Activated CD8-positive, alpha-beta memory T cell treated with anti-CD3 and anti-CD28 coated beads, Interleukin-2, amount 50 U/mL, for 1 hour (primary cell): ENCODE results near the gene TMX1.
A peak's percentile ranks its signal among the peaks of the same experiment; 100 is the strongest.
"Not testable (repeated sequence)": the region's sequence is repeated elsewhere in the genome, so short reads cannot be mapped to it uniquely, and the experiment has no call there.

ENCODE experiments used
- DNase-seq: peaks from one replicate; pipeline ENCODE4 v3.0.0-alpha.2; 2020; ENCODE audit errors: extremely low read depth

TMX1 gene, protein sequence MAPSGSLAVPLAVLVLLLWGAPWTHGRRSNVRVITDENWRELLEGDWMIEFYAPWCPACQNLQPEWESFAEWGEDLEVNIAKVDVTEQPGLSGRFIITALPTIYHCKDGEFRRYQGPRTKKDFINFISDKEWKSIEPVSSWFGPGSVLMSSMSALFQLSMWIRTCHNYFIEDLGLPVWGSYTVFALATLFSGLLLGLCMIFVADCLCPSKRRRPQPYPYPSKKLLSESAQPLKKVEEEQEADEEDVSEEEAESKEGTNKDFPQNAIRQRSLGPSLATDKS

DNA sequence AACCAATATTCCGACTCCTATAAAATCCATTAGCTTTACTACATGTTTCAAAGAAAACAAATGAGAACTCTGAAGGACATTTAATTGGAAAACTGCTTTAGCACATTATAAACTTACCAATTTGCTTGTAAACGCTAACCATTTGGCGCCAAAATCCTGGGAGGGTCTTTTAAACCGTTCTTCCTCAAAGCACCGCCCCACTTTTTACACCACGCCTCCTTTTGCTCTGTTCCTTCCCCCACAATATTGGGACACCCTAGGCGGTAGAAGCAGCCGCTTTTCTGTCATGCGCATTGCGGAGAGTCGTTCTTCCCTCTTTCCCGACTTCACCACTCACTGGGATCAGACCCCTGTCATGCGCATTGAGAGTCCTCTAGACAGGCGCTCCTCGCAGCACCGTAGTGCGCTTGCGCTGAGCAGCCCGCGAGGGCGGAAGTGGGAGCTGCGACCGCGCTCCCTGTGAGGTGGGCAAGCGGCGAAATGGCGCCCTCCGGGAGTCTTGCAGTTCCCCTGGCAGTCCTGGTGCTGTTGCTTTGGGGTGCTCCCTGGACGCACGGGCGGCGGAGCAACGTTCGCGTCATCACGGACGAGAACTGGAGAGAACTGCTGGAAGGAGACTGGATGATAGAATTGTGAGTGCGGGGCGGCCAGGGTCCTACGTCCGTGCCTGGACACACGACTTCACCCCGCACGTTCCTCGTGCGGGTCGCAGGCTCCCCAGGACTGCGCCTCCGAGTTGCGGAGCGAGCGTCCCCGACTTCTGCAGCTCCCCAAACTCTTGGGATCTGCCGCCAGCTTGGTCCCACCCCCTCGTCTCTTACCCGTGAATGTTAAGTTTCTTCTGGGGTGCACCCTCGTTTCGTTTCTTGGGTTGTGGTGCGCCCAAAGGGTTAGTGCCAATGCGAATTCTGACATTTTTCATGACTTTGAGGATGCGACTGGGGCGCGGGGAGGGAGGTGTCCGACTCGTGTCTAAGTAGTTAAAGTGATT, at the start of gene TMX1:
TMX1 (plus strand) TSS at position 435 of the 991 bp plus-strand sequence; CDS start at position 481, 46 bp downstream.
- peak; percentile 53 for DNase-seq

DNA sequence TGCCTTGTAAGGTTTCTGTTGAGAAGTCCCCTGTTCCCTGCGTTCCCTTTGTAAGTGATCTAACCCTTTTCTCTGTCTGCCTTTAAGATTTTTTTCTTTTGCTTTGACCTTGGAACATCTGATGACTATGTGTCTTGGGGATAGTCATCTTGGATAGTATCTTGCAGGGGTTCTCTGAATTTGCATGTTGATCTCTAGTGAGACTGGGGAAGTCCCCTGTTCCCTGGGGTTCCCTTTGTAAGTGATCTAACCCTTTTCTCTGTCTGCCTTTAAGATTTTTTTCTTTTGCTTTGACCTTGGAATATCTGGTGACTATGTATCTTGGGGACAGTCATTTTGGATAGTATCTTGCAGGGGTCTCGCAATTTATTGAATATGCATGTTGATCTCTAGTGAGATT, 38.2 kb upstream of the TMX1 start:
- no peak for DNase-seq

DNA sequence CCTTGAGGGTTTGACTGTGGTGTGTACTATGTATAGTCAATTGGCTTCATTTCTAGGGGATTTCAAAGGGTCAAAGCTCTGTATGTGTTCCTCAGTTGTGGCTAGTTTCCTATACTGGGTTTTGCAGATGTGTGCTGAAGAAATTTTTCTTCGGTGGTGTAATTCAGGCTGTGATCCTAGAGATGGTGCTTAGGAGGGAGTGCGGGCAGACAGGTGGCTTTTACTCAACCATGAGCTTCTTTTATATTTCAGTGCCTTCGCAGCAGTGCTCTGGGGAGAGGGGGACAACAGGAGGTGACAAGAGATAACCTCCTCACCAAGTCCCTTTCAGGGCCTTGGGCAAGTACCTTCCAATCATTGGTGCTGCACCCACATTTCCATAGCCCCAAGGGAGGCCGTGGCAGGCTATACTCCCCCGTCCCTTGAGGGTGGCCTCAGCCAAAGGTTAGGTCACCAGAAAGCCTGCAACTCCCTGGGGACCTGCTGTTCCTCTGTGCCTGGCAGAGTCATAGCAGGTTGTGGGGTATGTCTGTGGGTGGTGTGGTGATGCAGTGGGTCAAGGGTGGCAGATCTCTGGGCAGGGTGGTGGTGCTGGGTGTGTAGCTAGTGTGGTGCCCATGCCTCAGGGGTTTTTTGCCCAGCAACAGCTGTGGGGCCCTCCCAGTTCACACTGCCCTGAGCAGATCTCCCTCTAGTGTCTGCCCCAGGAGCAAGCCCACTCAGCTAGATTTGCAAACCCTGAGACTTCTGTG, 37.0 kb upstream of the TMX1 start:
- DNase-seq, result no peak

DNA sequence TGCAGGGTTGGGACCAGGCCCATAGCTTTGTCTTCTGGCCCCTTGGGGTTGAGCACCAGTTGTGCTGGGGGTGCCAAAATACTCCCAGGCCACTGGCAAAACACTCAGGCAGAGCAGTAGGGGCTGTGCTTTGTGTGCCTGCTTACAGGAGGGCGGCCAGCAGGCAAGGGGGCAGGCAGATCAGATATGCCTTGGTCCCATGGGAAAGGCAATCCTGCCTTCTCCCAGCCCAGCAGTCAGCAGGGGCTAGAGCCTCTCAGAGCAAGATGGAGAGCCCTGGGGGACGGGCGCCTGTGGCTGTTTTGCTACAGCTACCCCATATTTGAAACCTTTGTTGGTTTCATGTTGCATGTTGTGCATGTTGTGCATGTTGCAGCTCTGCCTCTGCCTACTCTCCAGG, 36.2 kb upstream of the TMX1 start:
- DNase-seq, result no peak

DNA sequence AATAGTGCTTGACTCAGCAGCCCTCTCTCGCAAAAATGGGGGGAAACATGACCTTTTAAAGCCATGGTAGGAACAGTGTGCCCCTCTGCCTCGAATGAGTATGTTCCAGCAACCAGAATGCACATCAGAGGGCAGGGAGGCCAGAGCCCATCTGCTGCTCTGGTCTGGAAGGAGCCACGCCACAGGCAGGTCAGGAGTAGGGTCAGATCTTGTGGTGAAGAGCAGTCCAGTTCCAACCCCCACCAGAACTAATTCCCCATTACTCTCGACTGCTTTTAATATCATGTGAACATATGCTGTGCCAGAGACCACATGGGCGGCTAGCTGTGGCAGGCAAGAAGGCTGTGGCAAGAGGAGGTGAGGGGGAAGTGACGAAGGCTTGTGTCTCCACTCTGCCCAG, 34.6 kb upstream of the TMX1 start:
- no peak for DNase-seq

DNA sequence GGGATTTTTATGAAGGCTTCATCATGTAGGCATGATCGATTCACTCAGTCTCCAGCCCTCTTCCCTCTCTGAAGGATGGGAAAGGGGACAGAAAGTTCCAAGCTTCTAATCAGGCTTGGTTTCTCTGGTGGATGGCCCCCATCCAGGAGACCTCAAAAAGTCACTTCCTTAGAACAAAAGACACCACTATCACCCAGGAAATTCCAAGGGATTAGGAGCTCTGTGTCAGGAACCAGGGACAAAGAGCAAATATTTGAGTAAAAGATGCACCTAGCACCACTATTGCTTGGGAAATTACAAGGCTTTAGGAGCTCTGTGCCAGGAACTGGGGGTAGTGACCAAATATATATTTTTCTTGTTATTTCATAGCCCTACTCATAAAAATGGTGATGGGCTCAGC, 33.6 kb upstream of the TMX1 start:
- DNase-seq, result no peak

DNA sequence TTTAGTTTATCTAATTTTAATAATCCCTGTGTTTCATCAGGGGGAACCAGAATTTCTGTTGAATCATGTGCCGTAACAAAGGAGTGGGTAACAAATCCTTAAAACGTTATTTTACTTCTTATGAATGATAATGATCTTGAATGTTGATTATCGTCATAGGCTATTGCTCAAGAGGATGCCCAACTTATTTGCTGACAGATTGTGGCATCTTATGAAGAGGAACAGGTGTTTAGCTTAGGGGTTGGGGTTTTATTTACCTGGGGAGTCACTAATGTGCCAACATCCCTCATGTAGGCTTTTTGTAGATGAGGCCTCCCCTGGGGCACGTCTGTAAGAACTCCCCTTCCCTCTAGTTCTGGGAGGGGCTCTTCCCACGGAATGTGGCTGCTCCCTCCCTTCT, 32.4 kb upstream of the TMX1 start:
- DNase-seq, result no peak

DNA sequence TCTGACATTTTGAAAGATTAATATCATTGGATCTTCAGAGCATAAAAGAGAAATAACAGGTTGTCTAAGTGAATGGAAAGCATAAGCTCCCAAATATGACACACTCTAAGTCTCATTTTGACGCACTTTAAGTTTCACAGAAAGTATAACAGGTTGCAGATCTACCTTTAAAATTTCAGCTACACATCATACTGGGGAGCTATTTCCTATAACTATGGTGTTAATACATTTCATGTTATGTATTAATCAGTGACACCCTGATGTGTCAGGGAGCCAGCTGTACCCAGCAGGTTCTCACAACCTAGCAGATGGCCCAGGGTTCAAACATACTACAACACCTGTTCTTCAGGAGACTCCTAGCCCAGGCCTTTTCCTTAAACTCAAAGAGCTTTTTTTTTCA, 31.1 kb upstream of the TMX1 start:
- no peak for DNase-seq

DNA sequence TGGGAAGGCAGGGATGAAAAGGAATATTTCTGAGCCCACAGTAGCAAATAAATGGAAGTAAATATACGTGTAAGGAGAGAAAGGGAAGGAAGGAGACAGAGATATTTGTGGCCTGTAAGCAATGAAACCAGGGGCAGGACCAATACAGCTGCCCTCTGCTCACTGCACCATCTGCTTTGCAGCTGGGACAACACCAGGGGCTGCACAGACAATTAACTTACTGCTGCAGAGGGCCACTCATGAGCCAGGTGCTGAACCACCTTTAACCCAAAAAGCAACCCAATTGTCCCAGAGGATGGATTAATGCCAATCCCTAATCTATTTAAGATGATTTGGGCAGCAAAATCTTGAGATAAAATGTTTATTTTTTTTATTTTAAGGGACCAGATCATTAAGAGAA, 30.6 kb upstream of the TMX1 start:
- DNase-seq, result no peak

DNA sequence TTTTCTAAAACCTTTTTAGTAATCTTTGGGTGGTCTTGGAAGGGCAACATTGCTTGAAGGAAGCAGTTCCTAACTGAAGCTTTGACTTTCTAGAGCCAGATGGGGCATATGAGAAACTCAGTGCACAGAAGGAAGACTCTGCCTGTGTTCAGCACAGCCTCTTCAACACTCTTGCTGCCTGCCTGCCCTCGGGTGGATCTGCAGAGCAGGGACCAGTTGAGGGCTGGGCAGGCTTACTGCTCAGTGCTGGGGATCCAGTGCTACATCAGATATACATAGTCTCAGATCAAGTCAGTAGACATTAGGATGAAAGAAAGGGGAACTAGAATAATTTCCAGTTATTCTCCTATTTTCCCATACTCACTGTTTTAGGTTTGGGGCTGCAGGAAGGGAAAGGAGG, 29.5 kb upstream of the TMX1 start:
- no peak for DNase-seq

DNA sequence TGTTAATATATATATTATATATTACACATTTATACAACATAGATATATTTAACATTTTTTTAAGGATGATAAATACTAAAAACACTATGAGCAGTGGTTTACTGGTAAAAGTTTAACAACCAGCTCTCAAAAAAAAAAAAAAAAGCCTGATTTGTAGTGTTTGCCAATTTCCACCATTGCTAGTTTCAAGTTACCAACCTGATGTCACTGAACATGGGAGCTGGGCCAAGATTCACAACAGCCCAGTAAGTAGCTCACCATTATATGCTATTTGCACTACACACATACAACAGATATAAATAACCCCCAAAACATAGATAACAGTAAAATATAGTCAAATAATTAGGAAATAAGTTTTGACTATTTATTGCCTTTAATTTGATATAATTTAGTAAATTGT, 28.9 kb upstream of the TMX1 start:
- no peak for DNase-seq

DNA sequence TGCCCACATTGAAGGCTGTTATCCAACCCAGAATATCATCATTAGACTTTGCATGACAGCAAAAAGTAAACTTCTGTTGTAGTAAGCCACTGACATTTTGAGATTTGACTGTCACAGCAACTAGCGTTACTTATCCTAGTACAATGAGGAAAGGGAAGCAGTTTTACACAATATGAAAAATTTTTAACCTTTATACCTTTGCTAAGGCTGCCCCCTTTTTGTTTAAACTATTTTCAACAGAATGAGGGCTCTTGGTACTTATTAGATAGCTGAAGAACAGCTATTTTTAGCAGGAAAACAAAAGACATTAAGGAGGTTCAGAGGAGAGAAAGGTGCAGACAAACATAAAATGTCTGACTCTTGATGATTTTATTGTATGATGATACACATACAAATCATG, 23.4 kb upstream of the TMX1 start:
- DNase-seq, result no peak

DNA sequence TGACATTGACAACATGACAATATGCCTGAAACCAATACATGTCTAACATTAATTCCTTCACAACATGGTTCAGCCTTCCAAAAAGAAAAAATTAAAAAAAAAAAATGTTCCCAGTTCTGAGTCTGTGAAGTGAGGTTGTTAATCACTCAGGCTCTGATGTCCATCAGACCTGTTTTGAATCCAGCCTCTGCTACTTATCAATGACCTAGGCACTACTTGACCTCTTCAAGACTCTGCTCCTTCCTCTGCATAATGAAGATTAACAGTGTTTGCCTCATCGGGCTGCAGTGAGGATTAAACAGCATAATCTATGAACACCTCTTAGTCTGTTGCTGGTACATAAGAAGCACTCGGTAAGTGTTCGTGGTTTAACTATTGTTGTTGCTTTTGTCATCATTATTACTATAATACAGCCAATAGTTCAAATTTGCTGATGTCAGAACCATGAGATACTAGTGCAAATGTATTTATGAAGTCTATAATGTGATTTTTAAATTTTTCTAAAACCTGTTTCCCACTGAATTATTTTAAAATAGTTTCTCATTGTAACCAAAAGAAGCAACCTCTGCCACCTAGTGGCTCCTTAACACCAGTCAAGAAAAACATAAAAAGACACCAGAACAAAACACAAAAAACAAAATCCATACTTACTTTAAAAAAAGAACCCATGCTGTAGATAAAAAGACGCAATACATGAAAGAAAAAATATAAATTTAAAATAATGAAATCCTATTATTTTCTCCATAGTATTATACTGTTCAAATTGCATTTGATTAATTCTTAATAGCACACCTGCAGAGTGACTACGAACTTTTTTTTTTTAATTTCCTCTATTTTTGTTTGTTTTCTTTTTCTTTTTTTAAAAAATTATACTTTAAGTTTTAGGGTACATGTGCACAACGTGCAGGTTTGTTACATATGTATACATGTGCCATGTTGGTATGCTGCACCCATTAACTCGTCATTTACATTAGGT, 20.3 kb upstream of the TMX1 start:
- DNase-seq, result no peak

DNA sequence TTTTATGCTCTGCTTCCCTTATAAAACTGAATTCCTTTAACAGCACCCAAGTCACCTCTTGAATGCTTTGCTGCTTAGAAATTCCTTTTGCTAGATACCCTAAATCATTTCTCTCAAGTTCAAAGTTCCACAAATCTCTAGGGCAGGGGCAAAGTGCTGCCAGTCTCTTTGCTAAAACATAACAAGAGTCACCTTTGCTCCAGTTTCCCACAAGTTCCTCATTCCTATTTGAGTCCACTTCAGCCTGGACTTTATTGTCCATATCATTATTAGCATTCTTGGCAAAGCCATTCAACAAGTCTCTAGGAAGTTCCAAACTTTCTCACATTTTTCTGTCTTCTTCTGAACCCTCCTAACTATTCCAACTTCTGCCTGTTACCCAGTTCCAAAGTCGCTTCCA, 16.6 kb upstream of the TMX1 start:
- DNase-seq, result not testable (repeated sequence)

DNA sequence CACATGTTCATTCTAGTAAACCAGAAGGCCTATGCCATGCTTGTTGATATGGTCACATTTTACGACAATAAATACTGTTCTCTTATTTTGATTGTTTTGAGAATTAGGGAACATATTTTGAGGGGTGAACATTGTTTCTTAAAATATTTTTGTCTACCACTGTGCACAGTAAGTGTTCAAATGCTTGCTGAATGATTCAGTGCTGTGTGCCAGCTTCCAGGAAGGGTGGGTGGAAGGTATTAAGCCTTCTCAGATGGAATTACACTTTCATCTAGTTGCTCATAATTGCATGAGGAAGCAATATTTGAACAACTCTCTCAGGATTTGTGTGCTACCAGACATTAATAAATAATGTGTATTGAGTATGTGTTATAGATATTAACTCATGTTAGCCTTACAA, 15.5 kb upstream of the TMX1 start:
- DNase-seq, result no peak

DNA sequence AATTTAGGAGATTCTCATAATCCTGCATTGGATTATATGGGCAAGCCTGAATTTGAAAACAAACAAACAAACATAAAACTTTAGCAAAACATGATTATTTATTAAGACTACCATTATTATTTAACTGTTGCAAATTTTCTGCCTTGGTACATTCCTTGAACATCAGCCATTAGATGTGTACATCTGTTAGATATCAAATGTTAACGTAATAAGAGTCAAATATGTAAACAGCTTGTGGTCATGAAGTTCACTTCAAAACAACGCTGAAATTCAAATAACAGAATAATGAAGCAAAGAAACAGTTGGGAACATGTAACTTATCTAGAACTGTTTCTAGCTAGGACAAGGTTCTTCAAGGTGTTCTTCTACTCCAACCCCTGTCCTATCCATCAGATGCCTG, 14.3 kb upstream of the TMX1 start:
- no peak for DNase-seq

DNA sequence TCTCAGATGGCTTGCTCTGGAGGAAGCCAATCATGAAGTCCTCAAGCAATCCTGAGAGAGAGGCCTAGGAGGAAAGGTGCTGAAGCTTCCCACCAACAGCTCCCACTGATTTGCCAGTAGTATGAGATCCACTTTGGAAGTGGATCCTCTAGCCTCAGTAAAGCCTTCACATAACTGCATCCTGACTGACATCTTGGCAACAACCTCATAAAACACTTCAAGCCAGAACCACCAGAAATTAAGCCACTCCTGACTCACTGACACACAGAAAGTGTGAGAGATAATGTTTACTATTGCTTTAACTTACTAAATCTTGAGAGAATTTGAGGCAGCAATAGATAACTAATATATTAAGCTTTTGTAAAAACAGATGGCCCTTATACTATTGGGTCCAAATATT, 11.7 kb upstream of the TMX1 start:
- no peak for DNase-seq

DNA sequence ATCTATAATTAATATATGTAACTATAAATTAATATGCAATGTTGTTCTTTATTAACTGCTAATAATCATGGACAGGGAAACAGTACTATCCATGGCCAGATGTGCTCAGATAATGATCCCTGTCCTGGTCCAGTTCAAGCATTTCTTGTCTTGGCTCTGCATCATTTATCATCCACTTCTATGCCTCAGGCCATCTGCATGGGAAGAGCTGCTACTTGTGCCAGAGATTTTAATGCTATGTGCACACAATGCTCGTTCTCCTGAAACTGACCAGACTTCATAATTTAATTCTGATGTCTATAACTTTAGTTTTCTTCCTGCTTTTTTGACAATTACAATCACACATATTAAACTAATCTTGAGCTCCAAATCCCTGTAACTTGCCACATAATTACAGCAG, 11.2 kb upstream of the TMX1 start:
- DNase-seq, result no peak

DNA sequence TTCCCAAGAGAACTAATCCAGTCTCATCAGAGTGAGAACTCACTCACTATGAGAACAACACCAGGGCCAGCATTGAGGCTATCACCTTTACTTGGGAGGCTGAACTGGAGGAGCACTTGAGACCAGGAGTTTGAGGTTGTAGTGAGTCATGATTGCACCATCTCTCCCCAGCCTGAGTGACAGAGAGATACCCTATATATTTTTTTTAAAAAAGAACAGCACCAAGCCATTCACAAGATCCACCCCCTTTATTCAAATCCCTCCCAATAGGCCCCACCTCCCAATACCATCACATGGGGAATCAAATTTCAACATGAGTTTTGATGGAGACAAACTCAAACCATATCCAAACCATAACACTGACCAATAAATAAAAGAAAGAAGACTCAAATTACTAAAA, 3.7 kb upstream of the TMX1 start:
- DNase-seq, result no peak

DNA sequence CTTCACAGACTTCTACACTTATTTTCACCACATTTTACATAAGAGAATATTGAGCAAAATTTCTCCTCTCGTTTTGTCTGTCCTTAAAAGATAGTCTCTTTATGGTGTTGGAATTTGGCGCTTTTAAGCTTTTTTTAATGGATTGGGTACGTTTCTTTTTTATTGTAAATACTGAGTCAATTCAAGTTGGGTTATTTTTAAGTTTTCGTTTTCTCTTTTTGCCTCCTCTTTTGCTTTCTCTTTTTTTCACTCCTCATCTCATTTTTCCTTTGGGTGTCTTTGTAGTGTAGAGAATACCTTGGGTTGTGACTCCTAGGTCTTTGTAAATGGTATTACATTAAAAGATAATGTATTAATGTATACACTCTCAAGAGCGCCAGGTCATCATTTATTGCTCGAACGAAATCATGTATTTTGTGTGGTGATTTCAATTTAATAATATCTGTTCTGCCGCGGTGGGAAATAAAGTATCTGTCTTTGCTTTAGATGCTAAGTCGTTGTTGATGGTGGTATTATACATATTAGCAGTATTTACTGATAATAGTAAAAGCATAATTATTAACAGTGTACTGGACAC, 845 bp downstream of the TMX1 start:
- DNase-seq, result no peak
